HG03521 (cell line): ENCODE data around the gene ABHD4.

Source experiments
- ATAC-seq: cut with Tn5 transposase; IDR thresholded peaks from one replicate; pipeline ENCODE4 v1.9.1; 2021; ENCODE audit warnings: mild to moderate bottlenecking, moderate library complexity; ENCODE audit not compliant: unreplicated experiment

Gene ABHD4

DNA sequence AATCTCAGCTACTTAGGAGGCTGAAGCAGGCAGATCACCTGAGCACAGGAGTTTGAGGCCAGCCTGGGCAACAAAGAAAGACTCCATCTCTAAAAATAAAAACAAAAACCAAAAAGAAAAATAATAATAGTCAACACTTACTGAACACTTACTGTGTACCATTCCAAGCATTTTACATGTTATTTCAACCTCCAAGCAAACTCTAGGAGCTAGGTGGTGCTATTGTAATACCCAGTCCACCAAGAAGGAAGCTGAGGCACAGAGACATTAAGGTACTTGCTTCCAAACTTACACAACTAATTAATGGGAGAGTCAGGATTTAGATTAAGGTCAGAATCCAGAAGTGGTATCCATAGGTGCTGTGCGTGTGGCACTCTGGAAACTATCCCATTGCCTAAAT, 59.8 kb downstream of the ABHD4 start:
- ATAC-seq, result no peak

DNA sequence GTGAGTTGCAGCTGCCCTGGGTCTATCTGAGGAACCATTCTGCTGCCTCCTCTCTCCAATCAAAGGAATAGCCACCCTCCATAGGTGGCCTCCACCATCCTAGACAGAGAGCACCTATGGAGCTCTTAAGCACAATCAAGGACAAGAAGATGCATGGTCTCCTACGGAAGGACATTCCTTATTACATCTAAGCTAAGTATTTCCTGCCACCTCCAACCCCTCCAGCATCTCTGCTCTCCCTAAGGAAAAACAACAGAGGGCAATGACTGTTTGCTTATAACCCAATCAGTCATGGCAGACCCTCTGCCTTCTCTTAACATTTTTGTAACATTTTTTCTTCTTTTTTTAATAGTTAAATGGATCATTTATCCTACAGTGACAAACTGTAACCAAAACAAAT, 60.8 kb downstream of the ABHD4 start:
- no peak for ATAC-seq

DNA sequence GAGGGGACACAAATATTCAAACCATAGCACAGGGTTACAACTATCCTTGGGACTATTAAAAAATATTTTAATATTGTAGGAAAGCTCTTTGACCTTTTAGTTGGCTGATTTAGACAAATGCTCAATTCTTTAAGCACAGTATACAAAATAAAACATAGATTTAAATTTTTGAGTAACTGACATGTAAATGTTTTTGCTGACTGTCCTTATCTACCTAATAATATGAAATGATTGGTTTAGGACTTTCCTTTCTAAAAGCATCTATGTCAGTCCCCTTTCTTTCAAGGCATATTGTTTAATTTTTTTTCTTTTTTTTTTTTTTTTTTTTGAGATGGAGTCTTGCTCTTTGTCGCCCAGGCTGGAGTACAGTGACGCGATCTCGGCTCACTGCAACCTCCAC, 62.6 kb downstream of the ABHD4 start:
- no peak for ATAC-seq
